Measurements from ENCODE around the gene CA6.
A peak's percentile ranks its signal among the peaks of the same experiment; 100 is the strongest.

CA6 gene

GRCh38 chr1:8989061-8989460 is 43.4 kb downstream of the CA6 start:
- TF ChIP-seq TCF12 (IDR thresholded peaks at IDR 0.05; ENCODE audit: low read depth), result no peak
- TF ChIP-seq FOXM1 (IDR thresholded peaks at IDR 0.05; ENCODE audit: borderline replicate concordance, low read depth), result no peak
- no peak for TF ChIP-seq TEAD4 (IDR thresholded peaks at IDR 0.05)
- no peak for TF ChIP-seq EP300 (IDR thresholded peaks at IDR 0.05; ENCODE audit: borderline replicate concordance)
- no peak for TF ChIP-seq CEBPB (IDR thresholded peaks at IDR 0.05)
- no peak for TF ChIP-seq USF1 (IDR thresholded peaks at IDR 0.05)

GRCh38 chr1:8989821-8990220 is 44.2 kb downstream of the CA6 start:
- TF ChIP-seq USF1 (IDR thresholded peaks at IDR 0.05) (no peak), RAD21 (IDR thresholded peaks at IDR 0.05; ENCODE audit: low read depth) (no peak), ZBTB7A (IDR thresholded peaks at IDR 0.05; ENCODE audit: low read depth) (no peak), TAF1 (IDR thresholded peaks at IDR 0.05; ENCODE audit: low read depth) (no peak), NFIC (IDR thresholded peaks at IDR 0.05) (no peak), CREB1 (IDR thresholded peaks at IDR 0.05; ENCODE audit: low read depth) (no peak), MAX (IDR thresholded peaks at IDR 0.05) (no peak), EP300 (IDR thresholded peaks at IDR 0.05; ENCODE audit: borderline replicate concordance) (no peak), TCF12 (IDR thresholded peaks at IDR 0.05; ENCODE audit: low read depth) (no peak)

- TF ChIP-seq USF1 (IDR thresholded peaks at IDR 0.05) (no peak), YY1 (IDR thresholded peaks at IDR 0.05; ENCODE audit: low read depth) (no peak), REST (IDR thresholded peaks at IDR 0.05; ENCODE audit: low read depth) (no peak), TAF1 (IDR thresholded peaks at IDR 0.05; ENCODE audit: low read depth) (no peak), EGR1 (IDR thresholded peaks at IDR 0.05) (no peak), MAX (IDR thresholded peaks at IDR 0.05) (no peak), RAD21 (IDR thresholded peaks at IDR 0.05; ENCODE audit: low read depth) (no peak), CEBPB (IDR thresholded peaks at IDR 0.05) (no peak), TCF12 (IDR thresholded peaks at IDR 0.05; ENCODE audit: low read depth) (no peak), NFIC (IDR thresholded peaks at IDR 0.05) (no peak), FOXM1 (IDR thresholded peaks at IDR 0.05; ENCODE audit: borderline replicate concordance, low read depth) (no peak), TEAD4 (IDR thresholded peaks at IDR 0.05) (no peak)
These were observed 47.4 kb downstream of the CA6 start for GRCh38 chr1:8992936-8993687.

GRCh38 chr1:9004031-9004699 is 58.5 kb downstream of the CA6 start:
- TF ChIP-seq TAF1 (IDR thresholded peaks at IDR 0.05; ENCODE audit: low read depth), result no peak
- no peak for TF ChIP-seq TCF12 (IDR thresholded peaks at IDR 0.05; ENCODE audit: low read depth)
- TF ChIP-seq EGR1 (IDR thresholded peaks at IDR 0.05), result no peak
- TF ChIP-seq CREB1 (IDR thresholded peaks at IDR 0.05; ENCODE audit: low read depth), result no peak
- TF ChIP-seq ZBTB7A (IDR thresholded peaks at IDR 0.05; ENCODE audit: low read depth), result no peak
- no peak for TF ChIP-seq CEBPB (IDR thresholded peaks at IDR 0.05)
- TF ChIP-seq TEAD4 (IDR thresholded peaks at IDR 0.05), result no peak
- no peak for TF ChIP-seq MAX (IDR thresholded peaks at IDR 0.05)
- no peak for TF ChIP-seq NFIC (IDR thresholded peaks at IDR 0.05)
- TF ChIP-seq YY1 (IDR thresholded peaks at IDR 0.05; ENCODE audit: low read depth), result no peak
- TF ChIP-seq USF1 (IDR thresholded peaks at IDR 0.05), result no peak
- no peak for TF ChIP-seq EP300 (IDR thresholded peaks at IDR 0.05; ENCODE audit: borderline replicate concordance)

GRCh38 chr1:9004700-9005394 is 59.2 kb downstream of the CA6 start:
- TF ChIP-seq USF1 (IDR thresholded peaks at IDR 0.05) (no peak), RAD21 (IDR thresholded peaks at IDR 0.05; ENCODE audit: low read depth) (peak; percentile 83)

- no peak for TF ChIP-seq TCF12 (IDR thresholded peaks at IDR 0.05; ENCODE audit: low read depth)
These were observed 59.7 kb downstream of the CA6 start for GRCh38 chr1:9005395-9005708.
